HEK293 (cell line): ENCODE measurements around the gene COL18A1.

ENCODE experiments used
- CTCF ChIA-PET: fragments of 350-600 bp; formaldehyde crosslinking; extraction: SDS; loops from one replicate; lab custom pipeline; 2021; ENCODE audit warnings: antibody characterized with exemption; lab: Yijun Ruan, JAX
- POLR2A ChIA-PET: fragments of 300-600 bp; formaldehyde crosslinking; extraction: SDS; loops from one replicate; lab custom pipeline; 2020; ENCODE audit warnings: antibody characterized with exemption, inconsistent platforms; lab: Yijun Ruan, JAX
- H3K27ac ChIP-seq: fragments of 200-500 bp; sonication (Bioruptor generic); 2 replicates; pipeline ENCODE4 v1.5.1; 2014; ENCODE audit warnings: low read depth, low read length, control low read depth, inconsistent platforms; ENCODE audit errors: extremely low read depth
- H3K36me3 ChIP-seq, 2 experiments: fragments of 200-500 bp in 1 of 2; sonication (Bioruptor generic) in 1 of 2; 1 replicate in 1 of 2; 2 replicates in 1 of 2; pipeline ENCODE4 v1.5.1; 2014 to 2017; ENCODE audit warnings: inconsistent platforms in 2 of 2, low read length in 2 of 2; ENCODE audit not compliant: control insufficient read depth in 2 of 2, insufficient read depth in 1 of 2
- H3K4me1 ChIP-seq: fragments of 200-500 bp; sonication (Bioruptor generic); 2 replicates; pipeline ENCODE4 v1.5.1; 2014; ENCODE audit warnings: mild to moderate bottlenecking, low read length, inconsistent platforms; ENCODE audit not compliant: control insufficient read depth, insufficient read depth
- H3K4me3 ChIP-seq: 2 replicates; pipeline ENCODE4 v1.5.1; 2011; ENCODE audit warnings: low read depth, mild to moderate bottlenecking, control low read depth, low read length, moderate library complexity
- H3K9me3 ChIP-seq: fragments of 200-500 bp; sonication (Bioruptor generic); 2 replicates; pipeline ENCODE4 v1.5.1; 2014; ENCODE audit warnings: low read depth, low read length, inconsistent platforms; ENCODE audit not compliant: control insufficient read depth, insufficient read depth
- BCL11B ChIP-seq: fragments of 450-650 bp; formaldehyde crosslinking; IDR thresholded peaks from 2 replicates; pipeline ENCODE4 v1.5.1; 2016; ENCODE audit warnings: low read depth, missing biosample characterization, missing genetic modification characterization
- EGR2 ChIP-seq: fragments of 450-650 bp; formaldehyde crosslinking; IDR thresholded peaks from 2 replicates; pipeline ENCODE4 v1.5.1; 2016; ENCODE audit warnings: low read depth, missing biosample characterization, missing genetic modification characterization
- GLIS2 ChIP-seq: fragments of 450-650 bp; formaldehyde crosslinking; IDR thresholded peaks from 2 replicates; pipeline ENCODE4 v1.5.1; 2016; ENCODE audit warnings: missing biosample characterization, missing genetic modification characterization
- HOXC10 ChIP-seq: sonication (generic); formaldehyde crosslinking; IDR thresholded peaks from 2 replicates; pipeline ENCODE4 v1.8.1; 2023; ENCODE audit warnings: mild to moderate bottlenecking, missing genetic modification reagents
- KLF8 ChIP-seq: fragments of 450-650 bp; formaldehyde crosslinking; IDR thresholded peaks from 2 replicates; pipeline ENCODE4 v1.5.1; 2016; ENCODE audit warnings: missing biosample characterization, missing genetic modification characterization
- SALL2 ChIP-seq: fragments of 450-650 bp; formaldehyde crosslinking; IDR thresholded peaks from 2 replicates; pipeline ENCODE4 v1.5.0; 2017; ENCODE audit warnings: missing biosample characterization, mild to moderate bottlenecking, missing genetic modification characterization, borderline replicate concordance
- YY1 ChIP-seq: fragments of 450-650 bp; formaldehyde crosslinking; IDR thresholded peaks from 2 replicates; pipeline ENCODE4 v1.5.1; 2018; ENCODE audit warnings: missing biosample characterization, missing genetic modification characterization
- ZBTB20 ChIP-seq: fragments of 450-650 bp; formaldehyde crosslinking; IDR thresholded peaks from 2 replicates; pipeline ENCODE4 v1.5.1; 2016; ENCODE audit warnings: missing biosample characterization, missing genetic modification characterization
- ZBTB8A ChIP-seq: fragments of 450-650 bp; formaldehyde crosslinking; IDR thresholded peaks from 2 replicates; pipeline ENCODE4 v1.5.1; 2016; ENCODE audit warnings: missing biosample characterization, missing genetic modification characterization
- ZNF184 ChIP-seq: fragments of 450-650 bp; IDR thresholded peaks from 2 replicates; pipeline ENCODE4 v1.5.1; 2018; ENCODE audit warnings: missing biosample characterization, mild to moderate bottlenecking, missing genetic modification characterization
- ZNF2 ChIP-seq: fragments of 450-650 bp; formaldehyde crosslinking; IDR thresholded peaks from 2 replicates; pipeline ENCODE4 v1.5.1; 2016; ENCODE audit warnings: missing biosample characterization, missing genetic modification characterization
- ZNF324 ChIP-seq: fragments of 450-650 bp; formaldehyde crosslinking; IDR thresholded peaks from 2 replicates; pipeline ENCODE4 v1.5.1; 2016; ENCODE audit warnings: missing biosample characterization, missing genetic modification characterization
- ZNF510 ChIP-seq: fragments of 450-650 bp; formaldehyde crosslinking; IDR thresholded peaks from 2 replicates; pipeline ENCODE4 v1.5.1; 2018; ENCODE audit warnings: mild to moderate bottlenecking, missing genetic modification characterization, missing biosample characterization; ENCODE audit not compliant: insufficient replicate concordance
- ZNF707 ChIP-seq: fragments of 450-650 bp; formaldehyde crosslinking; IDR thresholded peaks from 2 replicates; pipeline ENCODE4 v1.5.1; 2016; ENCODE audit warnings: missing biosample characterization, missing genetic modification characterization
- ZNF76 ChIP-seq: fragments of 450-650 bp; formaldehyde crosslinking; IDR thresholded peaks from 2 replicates; pipeline ENCODE4; 2016; ENCODE audit warnings: low read depth, missing biosample characterization, missing genetic modification characterization, borderline replicate concordance
- ZNF777 ChIP-seq: fragments of 450-650 bp; formaldehyde crosslinking; IDR thresholded peaks from 2 replicates; pipeline ENCODE4 v1.5.1; 2017; ENCODE audit warnings: missing biosample characterization, missing genetic modification characterization, borderline replicate concordance
- ZXDB ChIP-seq: fragments of 450-650 bp; formaldehyde crosslinking; IDR thresholded peaks from 2 replicates; pipeline ENCODE4 v1.5.1; 2016; ENCODE audit warnings: missing biosample characterization, missing genetic modification characterization
- TF ChIP-seq, protein P1 (sequence below): fragments of 450-650 bp; formaldehyde crosslinking; conservative IDR thresholded peaks from 2 replicates; pipeline ENCODE4 v1.5.1; 2016; ENCODE audit warnings: low read depth, missing biosample characterization, missing genetic modification characterization
- TF ChIP-seq, protein P2 (sequence below): fragments of 450-650 bp; formaldehyde crosslinking; IDR thresholded peaks from 2 replicates; pipeline ENCODE4 v1.5.1; 2017; ENCODE audit warnings: missing biosample characterization, missing genetic modification characterization
- TF ChIP-seq, protein P3 (sequence below): fragments of 450-650 bp; IDR thresholded peaks from 2 replicates; pipeline ENCODE4 v1.5.1; 2018; ENCODE audit warnings: missing biosample characterization, mild to moderate bottlenecking, missing genetic modification characterization
- TF ChIP-seq, protein P4 (sequence below): fragments of 450-650 bp; formaldehyde crosslinking; IDR thresholded peaks from 2 replicates; pipeline ENCODE4 v1.5.1; 2016; ENCODE audit warnings: missing biosample characterization, missing genetic modification characterization
- TF ChIP-seq, protein P5 (sequence below): fragments of 450-650 bp; formaldehyde crosslinking; IDR thresholded peaks from 2 replicates; pipeline ENCODE4 v1.5.1; 2016; ENCODE audit warnings: missing biosample characterization, missing genetic modification characterization

COL18A1 gene

DNA sequence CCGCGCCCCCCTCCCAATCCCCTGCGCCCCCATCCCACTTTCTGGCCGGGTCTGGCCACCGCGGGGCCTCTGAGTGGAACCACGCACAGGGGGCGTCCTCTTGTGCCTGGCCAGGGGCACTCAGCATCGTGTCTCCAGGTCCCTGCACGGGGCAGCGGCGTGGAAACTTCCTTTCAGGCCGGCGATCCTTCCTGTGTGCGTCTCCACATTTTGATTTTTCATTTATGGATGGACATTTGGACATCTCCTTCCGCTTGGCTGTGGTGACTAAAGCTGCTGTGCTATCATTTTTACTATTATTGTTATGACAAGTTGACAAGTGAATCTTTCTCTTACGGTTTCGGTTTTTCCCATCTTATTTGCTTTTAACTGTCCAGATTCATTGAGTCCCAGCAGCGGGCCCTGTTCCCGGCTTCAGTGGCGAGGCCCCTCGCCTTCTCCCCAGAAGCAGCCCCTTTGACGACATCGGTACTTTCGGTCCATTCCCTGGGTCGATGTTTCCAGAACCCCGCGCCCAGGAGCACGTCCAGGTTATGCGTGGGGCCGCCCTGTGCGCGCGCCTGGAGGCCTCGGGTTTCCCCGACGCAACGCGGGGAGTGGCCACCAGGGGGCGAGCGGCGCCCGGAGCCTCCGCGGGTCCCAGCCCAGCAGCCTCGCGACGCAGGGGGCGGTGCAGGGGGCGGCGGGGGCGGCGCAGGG is 149.7 kb downstream of the COL18A1 start:
- peaks cover 6% of the 10 kb centered on the region; the same call in 1 of the 2 replicates for H3K4me1 ChIP-seq
- ChIA-PET POLR2A (interaction anchor here (0.6 kb wide), 1 partner anchor 14 kb away, joined by 3 read pairs; no protein-coding TSS in a partner anchor), CTCF (interaction anchor here (0.9 to 1.0 kb wide), 2 partner anchors 43 to 272 kb away, joined by 3 to 4 read pairs; no protein-coding TSS in a partner anchor)
- peak overlapping the region; percentile 30 for H3K4me3 ChIP-seq
- H3K27ac ChIP-seq = peak overlapping the region; percentile 39; the same call in 1 of the 2 replicates
- no peaks in the 10 kb centered on the region for H3K36me3 ChIP-seq
- H3K9me3 ChIP-seq = no peaks in the 10 kb centered on the region
- TF ChIP-seq BCL11B (tag by site-specific recombination) (no peak), YY1 (0 out of 2 replicates have a peak, but pooled peaks have one; percentile 32), ZNF324 (tag by site-specific recombination) (0 out of 2 replicates have a peak, but pooled peaks have one; percentile 75), ZBTB8A (tag by site-specific recombination) (peak; percentile 63), GLIS2 (peak; percentile 87), ZNF2 (0 out of 2 replicates have a peak, but pooled peaks have one; percentile 57), EGR2 (tag by site-specific recombination) (0 out of 2 replicates have a peak, but pooled peaks have one; percentile 7), ZXDB (tag by site-specific recombination) (0 out of 2 replicates have a peak, but pooled peaks have one; percentile 44), ZNF510 (no peak), SALL2 (no peak), ZNF777 (tag by site-specific recombination) (peak; percentile 77; the same call in 1 of the 2 replicates), ZNF707 (no peak), HOXC10 (CRISPR knock-in tag) (no peak), ZNF76 (tag by site-specific recombination) (peak; percentile 33; the same call in 1 of the 2 replicates), KLF8 (tag by site-specific recombination) (peak; percentile 67; the same call in 1 of the 2 replicates), ZBTB20 (tag by site-specific recombination) (peak; percentile 35; the same call in 1 of the 2 replicates), ZNF184 (tag by site-specific recombination) (peak; percentile 63)
- TF ChIP-seq, protein P1, sequence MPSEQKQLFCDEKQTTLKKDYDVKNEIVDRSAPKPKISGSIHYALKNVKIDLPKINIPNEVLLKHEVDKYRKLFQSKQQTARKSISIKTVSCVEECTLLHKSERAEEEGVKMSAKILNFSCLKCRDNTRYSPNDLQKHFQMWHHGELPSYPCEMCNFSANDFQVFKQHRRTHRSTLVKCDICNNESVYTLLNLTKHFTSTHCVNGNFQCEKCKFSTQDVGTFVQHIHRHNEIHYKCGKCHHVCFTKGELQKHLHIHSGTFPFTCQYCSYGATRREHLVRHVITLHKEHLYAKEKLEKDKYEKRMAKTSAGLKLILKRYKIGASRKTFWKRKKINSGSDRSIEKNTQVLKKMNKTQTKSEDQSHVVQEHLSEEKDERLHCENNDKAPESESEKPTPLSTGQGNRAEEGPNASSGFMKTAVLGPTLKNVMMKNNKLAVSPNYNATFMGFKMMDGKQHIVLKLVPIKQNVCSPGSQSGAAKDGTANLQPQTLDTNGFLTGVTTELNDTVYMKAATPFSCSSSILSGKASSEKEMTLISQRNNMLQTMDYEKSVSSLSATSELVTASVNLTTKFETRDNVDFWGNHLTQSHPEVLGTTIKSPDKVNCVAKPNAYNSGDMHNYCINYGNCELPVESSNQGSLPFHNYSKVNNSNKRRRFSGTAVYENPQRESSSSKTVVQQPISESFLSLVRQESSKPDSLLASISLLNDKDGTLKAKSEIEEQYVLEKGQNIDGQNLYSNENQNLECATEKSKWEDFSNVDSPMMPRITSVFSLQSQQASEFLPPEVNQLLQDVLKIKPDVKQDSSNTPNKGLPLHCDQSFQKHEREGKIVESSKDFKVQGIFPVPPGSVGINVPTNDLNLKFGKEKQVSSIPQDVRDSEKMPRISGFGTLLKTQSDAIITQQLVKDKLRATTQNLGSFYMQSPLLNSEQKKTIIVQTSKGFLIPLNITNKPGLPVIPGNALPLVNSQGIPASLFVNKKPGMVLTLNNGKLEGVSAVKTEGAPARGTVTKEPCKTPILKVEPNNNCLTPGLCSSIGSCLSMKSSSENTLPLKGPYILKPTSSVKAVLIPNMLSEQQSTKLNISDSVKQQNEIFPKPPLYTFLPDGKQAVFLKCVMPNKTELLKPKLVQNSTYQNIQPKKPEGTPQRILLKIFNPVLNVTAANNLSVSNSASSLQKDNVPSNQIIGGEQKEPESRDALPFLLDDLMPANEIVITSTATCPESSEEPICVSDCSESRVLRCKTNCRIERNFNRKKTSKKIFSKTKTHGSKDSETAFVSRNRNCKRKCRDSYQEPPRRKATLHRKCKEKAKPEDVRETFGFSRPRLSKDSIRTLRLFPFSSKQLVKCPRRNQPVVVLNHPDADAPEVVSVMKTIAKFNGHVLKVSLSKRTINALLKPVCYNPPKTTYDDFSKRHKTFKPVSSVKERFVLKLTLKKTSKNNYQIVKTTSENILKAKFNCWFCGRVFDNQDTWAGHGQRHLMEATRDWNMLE (tag by site-specific recombination) = no peak
- TF ChIP-seq, protein P2, sequence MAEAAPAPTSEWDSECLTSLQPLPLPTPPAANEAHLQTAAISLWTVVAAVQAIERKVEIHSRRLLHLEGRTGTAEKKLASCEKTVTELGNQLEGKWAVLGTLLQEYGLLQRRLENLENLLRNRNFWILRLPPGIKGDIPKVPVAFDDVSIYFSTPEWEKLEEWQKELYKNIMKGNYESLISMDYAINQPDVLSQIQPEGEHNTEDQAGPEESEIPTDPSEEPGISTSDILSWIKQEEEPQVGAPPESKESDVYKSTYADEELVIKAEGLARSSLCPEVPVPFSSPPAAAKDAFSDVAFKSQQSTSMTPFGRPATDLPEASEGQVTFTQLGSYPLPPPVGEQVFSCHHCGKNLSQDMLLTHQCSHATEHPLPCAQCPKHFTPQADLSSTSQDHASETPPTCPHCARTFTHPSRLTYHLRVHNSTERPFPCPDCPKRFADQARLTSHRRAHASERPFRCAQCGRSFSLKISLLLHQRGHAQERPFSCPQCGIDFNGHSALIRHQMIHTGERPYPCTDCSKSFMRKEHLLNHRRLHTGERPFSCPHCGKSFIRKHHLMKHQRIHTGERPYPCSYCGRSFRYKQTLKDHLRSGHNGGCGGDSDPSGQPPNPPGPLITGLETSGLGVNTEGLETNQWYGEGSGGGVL = peak; percentile 66
- TF ChIP-seq, protein P3, sequence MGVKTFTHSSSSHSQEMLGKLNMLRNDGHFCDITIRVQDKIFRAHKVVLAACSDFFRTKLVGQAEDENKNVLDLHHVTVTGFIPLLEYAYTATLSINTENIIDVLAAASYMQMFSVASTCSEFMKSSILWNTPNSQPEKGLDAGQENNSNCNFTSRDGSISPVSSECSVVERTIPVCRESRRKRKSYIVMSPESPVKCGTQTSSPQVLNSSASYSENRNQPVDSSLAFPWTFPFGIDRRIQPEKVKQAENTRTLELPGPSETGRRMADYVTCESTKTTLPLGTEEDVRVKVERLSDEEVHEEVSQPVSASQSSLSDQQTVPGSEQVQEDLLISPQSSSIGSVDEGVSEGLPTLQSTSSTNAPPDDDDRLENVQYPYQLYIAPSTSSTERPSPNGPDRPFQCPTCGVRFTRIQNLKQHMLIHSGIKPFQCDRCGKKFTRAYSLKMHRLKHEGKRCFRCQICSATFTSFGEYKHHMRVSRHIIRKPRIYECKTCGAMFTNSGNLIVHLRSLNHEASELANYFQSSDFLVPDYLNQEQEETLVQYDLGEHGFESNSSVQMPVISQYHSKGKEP (tag by site-specific recombination) = no peak
- TF ChIP-seq, protein P4, sequence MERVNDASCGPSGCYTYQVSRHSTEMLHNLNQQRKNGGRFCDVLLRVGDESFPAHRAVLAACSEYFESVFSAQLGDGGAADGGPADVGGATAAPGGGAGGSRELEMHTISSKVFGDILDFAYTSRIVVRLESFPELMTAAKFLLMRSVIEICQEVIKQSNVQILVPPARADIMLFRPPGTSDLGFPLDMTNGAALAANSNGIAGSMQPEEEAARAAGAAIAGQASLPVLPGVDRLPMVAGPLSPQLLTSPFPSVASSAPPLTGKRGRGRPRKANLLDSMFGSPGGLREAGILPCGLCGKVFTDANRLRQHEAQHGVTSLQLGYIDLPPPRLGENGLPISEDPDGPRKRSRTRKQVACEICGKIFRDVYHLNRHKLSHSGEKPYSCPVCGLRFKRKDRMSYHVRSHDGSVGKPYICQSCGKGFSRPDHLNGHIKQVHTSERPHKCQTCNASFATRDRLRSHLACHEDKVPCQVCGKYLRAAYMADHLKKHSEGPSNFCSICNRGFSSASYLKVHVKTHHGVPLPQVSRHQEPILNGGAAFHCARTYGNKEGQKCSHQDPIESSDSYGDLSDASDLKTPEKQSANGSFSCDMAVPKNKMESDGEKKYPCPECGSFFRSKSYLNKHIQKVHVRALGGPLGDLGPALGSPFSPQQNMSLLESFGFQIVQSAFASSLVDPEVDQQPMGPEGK (tag by site-specific recombination) = peak; percentile 62; the same call in 1 of the 2 replicates
- TF ChIP-seq, protein P5, sequence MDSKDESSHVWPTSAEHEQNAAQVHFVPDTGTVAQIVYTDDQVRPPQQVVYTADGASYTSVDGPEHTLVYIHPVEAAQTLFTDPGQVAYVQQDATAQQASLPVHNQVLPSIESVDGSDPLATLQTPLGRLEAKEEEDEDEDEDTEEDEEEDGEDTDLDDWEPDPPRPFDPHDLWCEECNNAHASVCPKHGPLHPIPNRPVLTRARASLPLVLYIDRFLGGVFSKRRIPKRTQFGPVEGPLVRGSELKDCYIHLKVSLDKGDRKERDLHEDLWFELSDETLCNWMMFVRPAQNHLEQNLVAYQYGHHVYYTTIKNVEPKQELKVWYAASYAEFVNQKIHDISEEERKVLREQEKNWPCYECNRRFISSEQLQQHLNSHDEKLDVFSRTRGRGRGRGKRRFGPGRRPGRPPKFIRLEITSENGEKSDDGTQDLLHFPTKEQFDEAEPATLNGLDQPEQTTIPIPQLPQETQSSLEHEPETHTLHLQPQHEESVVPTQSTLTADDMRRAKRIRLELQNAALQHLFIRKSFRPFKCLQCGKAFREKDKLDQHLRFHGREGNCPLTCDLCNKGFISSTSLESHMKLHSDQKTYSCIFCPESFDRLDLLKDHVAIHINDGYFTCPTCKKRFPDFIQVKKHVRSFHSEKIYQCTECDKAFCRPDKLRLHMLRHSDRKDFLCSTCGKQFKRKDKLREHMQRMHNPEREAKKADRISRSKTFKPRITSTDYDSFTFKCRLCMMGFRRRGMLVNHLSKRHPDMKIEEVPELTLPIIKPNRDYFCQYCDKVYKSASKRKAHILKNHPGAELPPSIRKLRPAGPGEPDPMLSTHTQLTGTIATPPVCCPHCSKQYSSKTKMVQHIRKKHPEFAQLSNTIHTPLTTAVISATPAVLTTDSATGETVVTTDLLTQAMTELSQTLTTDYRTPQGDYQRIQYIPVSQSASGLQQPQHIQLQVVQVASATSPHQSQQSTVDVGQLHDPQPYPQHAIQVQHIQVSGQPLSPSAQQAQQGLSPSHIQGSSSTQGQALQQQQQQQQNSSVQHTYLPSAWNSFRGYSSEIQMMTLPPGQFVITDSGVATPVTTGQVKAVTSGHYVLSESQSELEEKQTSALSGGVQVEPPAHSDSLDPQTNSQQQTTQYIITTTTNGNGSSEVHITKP (tag by site-specific recombination) = no peak
